T-helper 1 cell treated with Interleukin-12 subunit alpha and Interleukin-12 subunit beta and Interleukin-4 antibody, amounts not matched to agents 30 μg/mL and 1 μg/mL, for 36 hours (primary cell): Measurements from ENCODE around the gene PPP1R15A.
"Not testable (repeated sequence)": the region's sequence is repeated elsewhere in the genome, so short reads cannot be mapped to it uniquely, and the experiment has no call there.

ENCODE experiments used
- H3K27ac Mint-ChIP-seq: one replicate; pipeline ENCODE4 v1.8.0; 2021; ENCODE audit warnings: mild to moderate bottlenecking, mixed read lengths
- H3K27me3 Mint-ChIP-seq: one replicate; pipeline ENCODE4 v1.8.0; 2021; ENCODE audit warnings: low read depth, mixed read lengths
- H3K36me3 Mint-ChIP-seq: one replicate; pipeline ENCODE4 v1.8.0; 2021; ENCODE audit warnings: low read depth, mixed read lengths
- H3K4me1 Mint-ChIP-seq: one replicate; pipeline ENCODE4 v1.8.0; 2021; ENCODE audit warnings: low read depth, mixed read lengths
- H3K4me3 Mint-ChIP-seq: one replicate; pipeline ENCODE4 v1.8.0; 2021; ENCODE audit warnings: mild to moderate bottlenecking, moderate library complexity, mixed read lengths
- H3K9me3 Mint-ChIP-seq: one replicate; pipeline ENCODE4 v1.8.0; 2021; ENCODE audit warnings: mixed read lengths

Gene PPP1R15A

DNA sequence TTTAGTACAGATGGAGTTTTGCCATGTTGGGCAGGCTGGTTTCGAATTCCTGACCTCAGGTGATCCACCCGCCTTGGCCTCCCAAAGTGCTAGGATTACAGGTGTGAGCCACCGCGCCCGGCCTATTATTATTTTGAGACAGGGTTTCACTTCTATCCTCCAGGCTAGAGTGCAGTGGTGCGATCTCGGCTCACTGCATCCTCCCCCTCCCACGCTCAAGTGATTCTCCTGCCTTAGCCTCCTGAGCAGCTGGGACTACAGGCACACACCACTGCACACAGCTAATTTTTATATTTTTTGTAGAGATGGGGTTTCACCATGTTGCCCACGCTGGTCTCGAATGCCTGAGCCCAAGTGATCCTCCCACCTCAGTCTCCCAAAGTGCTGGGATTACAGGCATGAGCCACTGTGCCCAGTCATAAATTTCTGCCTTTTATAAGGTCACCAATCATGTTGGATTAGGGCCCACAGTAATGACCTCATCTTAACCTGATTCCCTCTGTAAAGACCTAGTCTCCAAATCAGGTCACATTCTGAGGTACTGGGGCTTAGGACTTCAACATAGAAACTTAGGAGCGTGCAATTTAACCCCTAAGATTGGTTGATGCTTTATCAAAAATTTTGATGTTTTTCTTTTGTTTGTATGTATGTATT lies 37.3 kb downstream of the PPP1R15A start:
- not testable (repeated sequence) for H3K4me1 Mint-ChIP-seq, H3K27ac Mint-ChIP-seq, H3K27me3 Mint-ChIP-seq, H3K4me3 Mint-ChIP-seq, H3K9me3 Mint-ChIP-seq
- peaks cover 43% of the 10 kb centered on the region for H3K36me3 Mint-ChIP-seq

DNA sequence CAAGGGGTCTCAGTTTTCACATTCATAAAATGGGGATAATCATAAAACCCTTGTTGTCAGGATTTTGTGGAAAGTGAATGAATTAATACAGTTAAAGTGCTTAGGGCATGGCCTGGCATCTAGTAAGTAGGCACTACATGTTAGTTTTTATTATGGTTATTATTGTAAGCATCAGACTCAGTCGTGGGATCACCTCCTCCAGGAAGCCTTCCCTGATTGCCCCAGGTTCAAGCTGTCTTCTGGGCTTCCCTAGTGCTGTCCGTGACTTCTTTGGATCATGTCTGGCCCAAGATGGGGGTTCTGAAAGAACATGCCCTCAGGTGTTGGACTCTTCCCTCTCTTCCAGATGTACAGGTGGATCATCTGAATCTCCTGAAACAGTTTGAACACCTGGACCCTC lies 38.6 kb downstream of the PPP1R15A start:
- no peak overlapping the region for H3K27ac Mint-ChIP-seq
- peaks cover 37% of the 10 kb centered on the region for H3K36me3 Mint-ChIP-seq

DNA sequence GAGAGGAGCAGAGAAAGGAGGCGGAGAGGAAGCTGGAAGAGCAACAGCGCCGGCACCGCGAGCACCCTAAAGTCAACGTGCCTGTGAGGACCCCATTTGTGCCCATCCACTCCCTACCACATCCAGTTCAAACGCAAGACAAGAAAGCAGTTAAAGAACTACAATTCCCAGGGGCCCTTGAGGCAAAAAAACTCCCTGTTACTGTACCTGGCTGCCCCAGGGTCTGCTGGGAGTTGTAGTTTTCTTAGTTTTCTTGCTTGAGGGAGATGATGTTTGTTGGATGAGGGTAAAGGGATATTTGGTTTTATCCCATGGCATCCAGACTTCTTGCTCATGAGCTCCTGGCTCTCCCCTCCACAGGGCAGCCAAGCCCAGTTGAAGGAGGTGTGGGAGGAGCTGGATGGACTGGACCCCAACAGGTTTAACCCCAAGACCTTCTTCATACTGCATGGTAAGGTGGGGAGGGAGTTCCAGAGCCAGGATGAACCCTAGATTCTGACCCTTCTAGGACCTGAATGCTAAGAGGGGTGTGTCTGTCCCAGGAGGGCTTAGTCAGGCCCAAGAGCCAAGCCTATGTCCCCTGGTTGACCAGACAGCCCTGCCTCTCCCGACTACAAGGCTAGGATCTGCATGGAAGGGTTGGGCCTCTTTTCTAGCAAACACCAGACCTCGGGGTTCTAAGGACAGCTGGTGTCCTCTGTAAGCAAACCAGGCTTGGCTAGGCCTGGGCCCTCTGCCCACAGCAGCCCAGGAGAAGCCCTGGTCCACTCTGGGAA lies 41.1 kb downstream of the PPP1R15A start:
- no peak overlapping the region for H3K27ac Mint-ChIP-seq
- no peaks in the 10 kb centered on the region for H3K9me3 Mint-ChIP-seq
- H3K36me3 Mint-ChIP-seq = peaks cover 38% of the 10 kb centered on the region
- H3K27me3 Mint-ChIP-seq = no peaks in the 10 kb centered on the region
- peaks cover 4% of the 10 kb centered on the region for H3K4me1 Mint-ChIP-seq
- H3K4me3 Mint-ChIP-seq = no peak overlapping the region

More for the DNA sequence above, 38.6 kb downstream of the PPP1R15A start:
- Mint-ChIP-seq H3K27me3 (no peaks in the 10 kb centered on the region), H3K9me3 (no peaks in the 10 kb centered on the region), H3K4me1 (peaks cover 5% of the 10 kb centered on the region), H3K4me3 (no peak overlapping the region)

DNA sequence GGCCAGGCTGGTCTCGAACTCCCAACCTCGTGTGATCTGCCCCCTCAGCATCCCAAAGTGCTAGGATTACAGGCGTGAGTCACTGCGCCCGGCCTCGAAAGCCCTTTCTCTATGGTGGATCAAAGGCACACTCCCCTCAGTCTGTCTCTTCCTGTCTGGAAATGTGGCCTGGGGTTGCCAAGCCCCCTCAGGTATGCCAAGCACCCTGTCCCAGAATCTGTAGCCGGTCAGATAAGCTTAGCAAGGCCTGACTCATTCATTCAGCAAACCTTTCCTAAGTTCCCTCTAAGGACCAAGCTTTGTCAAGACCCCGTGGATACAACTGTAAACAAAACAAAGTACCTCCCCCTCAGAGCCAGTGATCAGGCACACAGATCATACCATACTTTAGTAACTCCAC lies 42.0 kb downstream of the PPP1R15A start:
- no peak overlapping the region for H3K4me3 Mint-ChIP-seq
- H3K27me3 Mint-ChIP-seq = no peaks in the 10 kb centered on the region
- H3K9me3 Mint-ChIP-seq = no peaks in the 10 kb centered on the region
- peaks cover 38% of the 10 kb centered on the region for H3K36me3 Mint-ChIP-seq
- H3K4me1 Mint-ChIP-seq = peaks cover 4% of the 10 kb centered on the region
- H3K27ac Mint-ChIP-seq = peak overlapping the region; percentile 6

DNA sequence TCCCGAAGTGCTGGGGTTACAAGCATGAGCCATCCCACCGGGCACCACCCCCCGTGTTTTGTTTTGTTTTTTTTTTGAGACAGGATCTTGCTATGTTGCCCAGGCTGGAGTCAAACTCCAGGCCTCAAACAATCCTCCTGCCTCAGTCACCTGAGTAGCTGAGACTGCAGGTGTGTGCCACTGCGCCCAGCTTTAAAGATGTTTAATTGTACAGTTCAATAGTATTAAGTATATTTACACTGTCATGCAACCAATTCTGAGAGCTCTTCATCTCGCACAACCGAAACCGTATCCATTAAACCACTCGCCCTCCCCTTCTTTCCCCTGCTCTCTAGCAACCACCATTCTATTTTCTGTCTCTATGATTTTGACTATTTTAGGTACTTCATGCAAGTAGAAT lies 43.5 kb downstream of the PPP1R15A start:
- no peaks in the 10 kb centered on the region for H3K27me3 Mint-ChIP-seq
- H3K27ac Mint-ChIP-seq = no peak overlapping the region
- no peaks in the 10 kb centered on the region for H3K9me3 Mint-ChIP-seq
- peaks cover 35% of the 10 kb centered on the region for H3K36me3 Mint-ChIP-seq
- no peak overlapping the region for H3K4me3 Mint-ChIP-seq
- peaks cover 4% of the 10 kb centered on the region for H3K4me1 Mint-ChIP-seq

DNA sequence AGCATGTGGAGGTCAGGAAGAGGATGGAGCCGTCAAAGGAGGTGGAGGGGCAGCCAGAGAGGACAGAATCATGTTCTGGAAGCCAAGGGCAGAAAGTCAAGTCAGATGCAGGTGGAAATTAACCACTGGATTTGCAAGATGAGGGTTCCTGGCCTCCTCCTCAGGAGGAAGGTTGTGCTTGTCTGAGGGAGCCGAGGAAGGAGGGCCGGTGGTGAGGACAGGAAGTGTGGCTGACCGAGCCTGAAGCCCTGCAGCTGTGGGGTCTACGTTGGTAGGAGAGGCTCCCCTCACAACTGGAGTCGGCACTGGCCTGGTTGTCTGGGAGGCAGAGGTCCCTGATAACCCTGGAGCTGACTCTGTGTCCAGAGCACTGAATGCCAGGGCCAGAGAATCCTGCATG lies 45.9 kb downstream of the PPP1R15A start:
- Mint-ChIP-seq H3K4me1 (peaks cover 2% of the 10 kb centered on the region), H3K27me3 (no peaks in the 10 kb centered on the region), H3K4me3 (no peak overlapping the region), H3K9me3 (no peaks in the 10 kb centered on the region), H3K27ac (no peak overlapping the region), H3K36me3 (peaks cover 33% of the 10 kb centered on the region)

DNA sequence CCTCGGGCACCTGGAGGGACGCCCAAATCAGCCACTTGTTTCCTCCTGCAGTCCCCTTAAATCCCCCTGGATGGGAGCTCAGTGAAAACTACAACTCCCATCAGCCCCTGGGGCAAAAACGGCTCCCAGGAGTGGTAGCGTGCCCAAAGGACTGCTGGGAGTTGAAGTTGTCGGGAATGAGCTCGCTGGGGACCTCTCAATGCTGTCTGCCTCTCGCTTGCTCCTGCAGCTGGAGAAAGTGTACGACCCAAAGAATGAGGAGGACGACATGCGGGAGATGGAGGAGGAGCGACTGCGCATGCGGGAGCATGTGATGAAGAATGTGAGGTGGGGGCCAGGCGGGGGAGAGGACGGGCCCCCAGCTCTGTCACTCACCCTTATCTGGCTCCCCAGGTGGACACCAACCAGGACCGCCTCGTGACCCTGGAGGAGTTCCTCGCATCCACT lies 46.6 kb downstream of the PPP1R15A start:
- Mint-ChIP-seq H3K4me1 (peaks cover 2% of the 10 kb centered on the region), H3K9me3 (no peaks in the 10 kb centered on the region), H3K36me3 (peaks cover 35% of the 10 kb centered on the region), H3K27ac (no peak overlapping the region), H3K27me3 (no peaks in the 10 kb centered on the region), H3K4me3 (no peak overlapping the region)

DNA sequence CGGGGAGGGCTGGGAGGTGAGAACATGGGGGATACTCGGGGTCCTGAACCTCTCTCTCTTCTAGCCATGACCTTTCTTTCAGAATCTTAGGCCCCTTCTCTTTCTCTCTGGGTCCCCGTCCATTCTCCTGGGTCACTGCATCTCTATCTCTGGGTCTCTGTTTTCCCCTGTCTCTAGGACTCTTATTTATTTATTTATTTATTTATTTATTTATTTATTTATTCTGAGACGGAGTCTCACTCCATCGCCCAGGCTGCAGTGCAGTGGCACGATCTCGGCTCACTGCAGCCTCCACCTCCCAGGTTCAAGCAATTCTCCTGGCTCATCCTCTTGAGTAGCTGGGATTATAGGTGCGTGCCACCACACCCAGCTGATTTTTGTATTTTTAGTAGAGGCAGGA lies 47.0 kb downstream of the PPP1R15A start:
- H3K4me3 Mint-ChIP-seq, H3K27me3 Mint-ChIP-seq, H3K4me1 Mint-ChIP-seq, H3K27ac Mint-ChIP-seq, H3K9me3 Mint-ChIP-seq: not testable (repeated sequence)
- peaks cover 32% of the 10 kb centered on the region for H3K36me3 Mint-ChIP-seq

DNA sequence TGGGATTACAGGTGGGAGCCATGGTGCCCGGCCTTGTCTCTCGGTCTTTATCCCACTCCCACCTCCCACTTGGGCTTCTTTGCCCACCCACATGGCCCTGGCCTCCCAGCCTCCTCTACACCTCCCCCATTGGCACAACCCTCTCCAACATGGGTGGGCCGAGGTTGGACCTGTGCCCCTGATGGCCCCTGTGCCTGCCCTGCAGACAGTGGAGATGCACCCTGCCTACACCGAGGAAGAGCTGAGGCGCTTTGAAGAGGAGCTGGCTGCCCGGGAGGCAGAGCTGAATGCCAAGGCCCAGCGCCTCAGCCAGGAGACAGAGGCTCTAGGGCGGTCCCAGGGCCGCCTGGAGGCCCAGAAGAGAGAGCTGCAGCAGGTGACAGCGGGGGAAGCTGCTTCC lies 48.7 kb downstream of the PPP1R15A start:
- peaks cover 26% of the 10 kb centered on the region for H3K36me3 Mint-ChIP-seq

DNA sequence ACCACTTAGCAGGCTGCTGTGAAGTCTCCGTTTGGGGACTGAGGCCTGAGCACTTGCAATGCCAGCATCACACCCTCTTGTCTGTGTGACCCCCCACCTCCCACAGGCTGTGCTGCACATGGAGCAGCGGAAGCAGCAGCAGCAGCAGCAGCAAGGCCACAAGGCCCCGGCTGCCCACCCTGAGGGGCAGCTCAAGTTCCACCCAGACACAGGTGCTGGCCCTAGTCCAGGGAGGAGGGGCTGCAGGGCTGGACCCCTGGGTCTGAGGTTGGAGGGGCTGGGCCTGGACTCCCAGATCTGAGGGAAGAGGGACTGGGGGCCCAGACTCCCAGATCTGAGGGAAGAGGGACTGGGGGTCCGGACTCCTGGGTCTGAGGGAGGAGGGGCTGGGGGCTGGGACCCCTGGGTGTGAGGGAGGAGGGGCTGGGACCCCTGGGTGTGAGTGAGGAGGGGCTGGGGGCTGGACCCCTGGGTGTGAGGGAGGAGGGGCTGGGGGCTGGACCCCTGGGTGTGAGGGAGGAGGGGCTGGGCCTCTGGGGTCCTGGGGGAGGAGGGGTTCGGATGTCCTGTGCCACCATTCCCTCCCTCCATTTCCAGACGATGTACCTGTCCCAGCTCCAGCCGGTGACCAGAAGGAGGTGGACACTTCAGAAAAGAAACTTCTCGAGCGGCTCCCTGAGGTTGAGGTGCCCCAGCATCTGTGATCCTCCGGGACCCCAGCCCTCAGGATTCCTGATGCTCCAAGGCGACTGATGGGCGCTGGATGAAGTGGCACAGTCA lies 49.7 kb downstream of the PPP1R15A start:
- Mint-ChIP-seq H3K27me3 (no peaks in the 10 kb centered on the region), H3K36me3 (peaks cover 23% of the 10 kb centered on the region), H3K27ac (no peak overlapping the region), H3K4me1 (peaks cover 2% of the 10 kb centered on the region), H3K4me3 (no peak overlapping the region), H3K9me3 (no peaks in the 10 kb centered on the region)

More for the DNA sequence above, 48.7 kb downstream of the PPP1R15A start:
- H3K27ac Mint-ChIP-seq = no peak overlapping the region
- H3K4me1 Mint-ChIP-seq = peaks cover under 1% of the 10 kb centered on the region
- H3K9me3 Mint-ChIP-seq = no peaks in the 10 kb centered on the region
- H3K4me3 Mint-ChIP-seq = no peak overlapping the region
- H3K27me3 Mint-ChIP-seq = no peaks in the 10 kb centered on the region

DNA sequence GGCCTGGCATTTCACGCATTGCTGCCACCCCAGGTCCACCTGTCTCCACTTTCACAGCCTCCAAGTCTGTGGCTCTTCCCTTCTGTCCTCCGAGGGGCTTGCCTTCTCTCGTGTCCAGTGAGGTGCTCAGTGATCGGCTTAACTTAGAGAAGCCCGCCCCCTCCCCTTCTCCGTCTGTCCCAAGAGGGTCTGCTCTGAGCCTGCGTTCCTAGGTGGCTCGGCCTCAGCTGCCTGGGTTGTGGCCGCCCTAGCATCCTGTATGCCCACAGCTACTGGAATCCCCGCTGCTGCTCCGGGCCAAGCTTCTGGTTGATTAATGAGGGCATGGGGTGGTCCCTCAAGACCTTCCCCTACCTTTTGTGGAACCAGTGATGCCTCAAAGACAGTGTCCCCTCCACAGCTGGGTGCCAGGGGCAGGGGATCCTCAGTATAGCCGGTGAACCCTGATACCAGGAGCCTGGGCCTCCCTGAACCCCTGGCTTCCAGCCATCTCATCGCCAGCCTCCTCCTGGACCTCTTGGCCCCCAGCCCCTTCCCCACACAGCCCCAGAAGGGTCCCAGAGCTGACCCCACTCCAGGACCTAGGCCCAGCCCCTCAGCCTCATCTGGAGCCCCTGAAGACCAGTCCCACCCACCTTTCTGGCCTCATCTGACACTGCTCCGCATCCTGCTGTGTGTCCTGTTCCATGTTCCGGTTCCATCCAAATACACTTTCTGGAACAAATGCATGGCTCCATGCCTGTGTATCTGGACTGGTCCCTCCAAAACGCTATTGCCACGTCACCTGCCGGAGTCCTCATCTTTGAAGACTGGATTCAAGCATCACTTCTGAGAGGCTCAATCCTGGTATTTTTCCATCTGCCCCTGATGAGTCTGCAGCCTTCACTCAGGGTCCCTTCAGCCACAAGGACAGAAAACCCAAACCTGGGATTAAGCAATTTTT lies 50.6 kb downstream of the PPP1R15A start:
- Mint-ChIP-seq H3K36me3 (peaks cover 21% of the 10 kb centered on the region), H3K27me3 (no peaks in the 10 kb centered on the region), H3K4me1 (peaks cover 4% of the 10 kb centered on the region), H3K4me3 (no peak overlapping the region), H3K9me3 (no peaks in the 10 kb centered on the region), H3K27ac (peak overlapping the region; percentile 26)

DNA sequence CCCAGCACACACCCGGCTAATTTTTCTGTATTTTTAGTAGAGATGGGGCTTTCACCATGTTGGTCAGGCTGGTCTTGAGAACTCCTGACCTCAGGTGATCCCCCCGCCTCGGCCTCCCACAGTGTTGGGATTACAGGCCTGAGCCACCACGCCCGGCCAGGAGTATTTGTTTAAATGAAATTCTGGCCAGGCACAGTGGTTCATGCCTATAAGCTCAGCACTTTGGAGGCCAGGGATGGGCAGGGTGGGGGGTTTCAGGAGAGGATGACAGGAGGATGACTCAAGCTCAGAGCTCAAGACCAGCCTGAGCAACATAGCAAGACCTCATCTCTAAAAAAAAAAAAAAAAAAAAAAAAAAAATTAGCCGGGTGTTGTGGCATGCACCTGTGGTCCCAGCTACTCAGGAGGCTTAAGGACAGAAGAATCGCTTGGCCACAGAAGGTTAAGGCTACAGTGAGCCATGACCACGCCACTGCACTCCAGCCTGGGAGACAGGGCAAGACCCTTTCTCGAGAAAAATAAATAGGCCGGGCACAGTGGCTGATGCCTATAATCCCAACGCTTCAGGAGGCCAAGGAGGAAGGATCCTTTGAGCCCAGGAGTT lies 53.1 kb downstream of the PPP1R15A start:
- Mint-ChIP-seq H3K36me3 (peaks cover 13% of the 10 kb centered on the region), H3K4me1 (peaks cover 4% of the 10 kb centered on the region), H3K27ac (no peak overlapping the region), H3K4me3 (no peak overlapping the region), H3K9me3 (no peaks in the 10 kb centered on the region), H3K27me3 (no peaks in the 10 kb centered on the region)
